SK-MEL-5 (cell line): Measurements from ENCODE around the gene RIPK4. TPM values are rescaled to one million over a fixed set of nuclear protein-coding genes. Genes with fewer than 3 reads are reported as not detected.

Source experiments
- DNase-seq: peaks from one replicate; pipeline ENCODE4 v3.0.0-alpha.2; 2016; ENCODE audit warnings: low read depth, low spot score
- in situ Hi-C: cut with HindIII; loops from 2 replicates; pipeline ENCODE4 v1.10.0; 2016; ENCODE audit warnings: low sequenced_read_pairs, high pct_unique_total_duplicates, low pct_unique_long_range_greater_than_20kb
- total RNA-seq: library from RNA; depleted of rRNA; stranded (reverse); fragments of >200 nt; shearing (Covaris generic); gene quantifications from 2 replicates; pipeline ENCODE4 v1.2.3, GENCODE V29; 2014

The RIPK4 gene
- total RNA-seq, 1 experiment from 2014 or later, result 22.8 TPM

DNA sequence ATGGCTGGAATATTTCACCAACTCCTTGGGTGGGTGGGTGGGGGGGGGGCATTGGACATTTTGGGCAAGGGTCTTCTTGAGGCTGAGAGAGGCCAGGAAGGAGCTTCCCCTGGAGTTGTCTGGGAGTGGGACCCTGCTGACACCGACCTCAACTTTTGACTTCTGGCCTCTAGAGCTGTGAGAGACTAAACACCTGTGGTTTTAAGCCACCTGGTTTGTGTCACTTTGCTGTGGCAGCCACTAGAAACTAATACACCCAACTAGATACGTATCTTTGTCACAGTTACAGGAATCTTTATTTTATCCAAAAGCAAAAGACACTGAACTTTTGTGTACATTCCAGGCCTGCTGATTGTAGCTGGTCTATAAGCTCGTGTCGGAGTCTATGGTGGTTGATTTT, 9.9 kb upstream of the RIPK4 start:
- in situ Hi-C loops, result no loop called here
- DNase-seq, result no peak

DNA sequence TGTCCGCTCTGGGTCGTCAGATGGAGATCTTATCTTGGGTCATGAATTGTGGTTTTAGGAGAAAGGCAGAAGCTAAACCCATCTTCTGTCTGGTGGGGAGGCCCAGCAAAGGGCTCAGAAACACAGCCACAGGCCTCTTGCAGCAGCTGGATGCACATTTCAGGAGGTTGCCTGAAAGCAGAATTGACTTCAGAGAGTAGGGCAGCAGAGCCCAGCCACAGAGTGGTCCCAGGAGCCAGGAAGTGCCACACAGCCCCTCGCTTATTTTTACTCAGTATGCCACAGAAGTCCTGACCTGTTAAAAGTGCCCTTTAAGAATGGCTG, 8.3 kb upstream of the RIPK4 start:
- in situ Hi-C loops, result no loop called here
- no peak for DNase-seq

GRCh38 chr21:41774467-41775148, 7.8 kb upstream of the RIPK4 start:
- DNase-seq, result no peak
- in situ Hi-C loops, result loop anchor here (25.0 kb wide), 1 partner anchor 162 kb away; no protein-coding TSS in a partner anchor

DNA sequence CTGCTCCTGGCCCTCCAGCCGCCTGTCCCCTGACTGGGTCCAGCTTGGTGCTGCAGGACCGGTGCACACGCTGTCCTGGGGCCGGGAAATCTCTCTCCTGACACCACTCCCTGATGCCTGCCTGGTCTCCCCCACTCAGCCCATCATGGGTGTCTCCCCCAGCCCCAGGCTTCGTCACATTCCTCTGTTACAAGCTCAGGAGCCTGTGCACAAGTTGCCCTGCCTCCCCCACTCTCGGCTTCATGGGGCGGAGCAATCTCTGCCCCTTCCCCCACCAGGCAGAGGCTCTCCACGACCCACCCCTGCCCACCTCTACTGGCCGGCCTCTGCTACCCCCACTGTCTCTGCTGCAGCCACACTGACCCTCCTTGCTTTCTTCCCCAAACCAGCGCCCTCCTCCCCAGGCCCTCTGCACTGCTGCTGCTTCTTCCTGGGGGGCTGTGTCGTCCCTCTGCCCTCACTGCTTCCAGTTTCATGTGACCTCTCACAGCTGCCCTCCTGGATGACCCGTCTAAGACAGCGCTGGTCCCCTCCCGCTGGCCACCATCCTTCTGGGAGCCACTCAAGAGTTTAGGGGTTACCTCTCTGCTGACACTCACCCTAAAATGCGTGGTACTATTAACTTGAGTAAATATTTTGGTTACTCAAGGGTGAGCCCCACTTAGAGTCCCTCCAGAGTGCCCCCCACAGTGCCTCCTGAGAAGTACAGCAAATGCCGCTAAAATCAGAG, 5.7 kb upstream of the RIPK4 start:
- no peak for DNase-seq
- in situ Hi-C loops, result loop anchor here (25.0 kb wide), 1 partner anchor 160 kb away; no protein-coding TSS in a partner anchor

DNA sequence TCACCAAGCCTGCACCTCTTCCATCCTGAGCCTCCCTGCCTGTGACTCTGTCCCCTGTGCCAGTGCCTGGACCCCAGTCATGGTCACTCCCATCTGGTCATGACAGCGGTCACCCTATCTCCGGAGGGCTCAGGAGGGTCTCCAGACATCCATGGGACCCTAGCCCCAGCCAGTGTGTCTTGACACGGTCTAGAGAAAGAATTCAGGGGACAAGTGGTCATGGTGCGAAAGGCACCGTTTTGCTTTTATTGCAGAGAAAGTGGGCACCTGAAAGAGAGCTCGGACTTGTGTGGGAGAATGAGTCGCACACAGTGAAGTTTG, 4.7 kb upstream of the RIPK4 start:
- in situ Hi-C loops, result loop anchor here (25.0 kb wide), 1 partner anchor 159 kb away; no protein-coding TSS in a partner anchor
- DNase-seq, result no peak

DNA sequence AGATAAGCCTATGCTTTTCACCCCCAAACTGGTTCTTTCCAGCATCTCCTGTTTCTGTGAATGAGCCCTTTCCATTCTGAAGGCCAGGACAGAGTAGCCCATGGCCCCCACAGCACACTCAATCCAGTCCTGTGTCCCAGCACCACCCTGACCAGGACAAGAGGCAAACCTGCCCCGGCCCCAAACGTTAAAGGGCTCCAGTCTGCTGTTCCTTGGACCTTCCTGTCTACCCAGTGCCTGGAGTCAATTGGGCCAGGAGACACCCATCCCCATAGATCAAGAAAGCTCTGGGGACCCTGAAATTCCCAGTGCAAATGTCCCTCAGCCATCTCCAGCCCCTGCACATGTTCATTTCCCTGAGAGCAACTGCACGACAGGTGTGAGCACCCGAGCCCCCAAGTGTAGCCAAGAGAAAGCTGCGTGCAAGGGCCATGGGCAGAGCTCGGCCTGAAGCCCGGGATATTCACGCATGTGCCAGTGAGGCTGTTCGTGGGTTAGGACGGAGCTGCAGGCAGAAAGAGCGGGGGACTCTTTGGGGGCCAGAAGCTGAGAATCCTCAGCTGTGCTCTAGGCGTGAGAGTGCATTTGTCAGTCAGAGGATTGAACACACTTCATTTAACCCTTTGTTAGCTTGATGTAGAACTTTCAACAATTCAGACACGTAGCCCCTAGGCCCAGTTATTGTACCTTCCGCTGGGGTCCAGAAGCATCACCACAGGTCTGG, 4.2 kb upstream of the RIPK4 start:
- DNase-seq, result no peak
- in situ Hi-C loops, result loop anchor here (25.0 kb wide), 1 partner anchor 159 kb away; no protein-coding TSS in a partner anchor

DNA sequence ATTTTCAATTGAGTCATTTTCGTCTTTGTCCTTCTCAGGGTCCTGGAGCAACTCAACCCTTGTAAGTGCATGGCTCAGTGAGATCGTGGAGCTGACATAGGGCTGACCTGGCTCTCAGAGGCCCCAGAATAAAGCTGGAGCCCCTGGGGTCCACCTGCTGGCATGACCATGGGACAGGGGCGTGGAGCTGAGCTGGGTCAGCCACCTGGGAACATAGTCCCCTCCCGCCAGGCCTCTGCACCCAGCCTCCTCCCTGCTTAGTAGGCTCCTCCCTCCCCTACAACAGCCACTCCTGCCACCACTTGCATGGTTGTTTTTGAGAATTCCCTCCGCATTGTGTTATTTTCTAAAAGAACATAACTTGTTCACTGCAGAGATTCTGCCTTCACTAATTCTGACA, 3.1 kb upstream of the RIPK4 start:
- in situ Hi-C loops, result loop anchor here (25.0 kb wide), 1 partner anchor 158 kb away; no protein-coding TSS in a partner anchor
- DNase-seq, result no peak

DNA sequence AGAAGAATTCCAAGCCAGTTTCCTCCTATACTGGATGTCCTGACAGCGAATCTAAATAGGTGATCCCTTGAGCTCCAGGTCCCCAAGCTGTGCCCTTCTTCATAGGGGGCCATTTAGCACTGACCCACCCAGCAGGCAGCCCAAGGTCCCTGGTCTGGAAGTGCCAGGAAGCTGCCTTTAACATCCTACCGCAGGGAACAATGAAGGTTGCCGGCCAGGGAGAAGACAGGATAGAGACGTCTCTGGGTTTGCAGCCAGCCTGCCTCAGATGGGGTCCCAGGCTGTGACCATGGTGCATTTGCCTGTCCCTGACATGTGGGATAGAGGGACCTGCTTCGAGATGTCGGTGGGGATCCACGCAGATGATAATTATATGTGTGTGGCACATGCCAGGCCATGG, 2.7 kb upstream of the RIPK4 start:
- DNase-seq, result no peak
- in situ Hi-C loops, result loop anchor here (25.0 kb wide), 1 partner anchor 157 kb away; no protein-coding TSS in a partner anchor

- in situ Hi-C loops, result loop anchor here (25.0 kb wide), 1 partner anchor 157 kb away; no protein-coding TSS in a partner anchor
- DNase-seq, result no peak
Observed at GRCh38 chr21:41769111-41769510, 2.3 kb upstream of the RIPK4 start.

DNA sequence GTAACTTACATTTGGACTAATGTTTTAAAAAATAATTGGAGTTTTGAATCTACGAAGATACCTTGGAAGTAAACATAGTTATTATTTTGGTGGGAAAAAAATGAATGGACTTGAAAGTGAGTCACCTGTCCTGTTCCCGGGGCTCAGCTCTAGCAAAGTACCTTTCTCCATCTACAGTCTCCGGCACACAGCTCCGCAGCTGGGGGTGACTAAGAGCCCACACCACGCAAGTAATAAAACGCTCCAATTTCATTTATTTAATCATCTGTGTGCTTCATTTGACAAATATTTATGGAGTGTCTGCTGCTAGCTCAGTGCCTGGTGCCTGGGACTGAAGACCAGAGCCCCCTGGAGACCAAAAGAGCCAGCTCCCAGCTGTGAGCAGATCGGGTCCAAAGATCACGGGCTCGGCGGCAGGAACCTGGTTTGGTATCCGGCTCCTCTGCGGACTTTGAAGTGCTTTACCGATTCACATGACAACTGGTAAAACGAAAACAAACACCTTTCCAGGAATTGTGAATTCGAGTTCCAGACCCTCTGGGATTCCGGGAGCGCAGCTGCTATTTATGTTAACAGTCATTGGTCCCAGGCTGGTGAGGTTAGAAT, 1.7 kb upstream of the RIPK4 start:
- in situ Hi-C loops, result loop anchor here (25.0 kb wide), 1 partner anchor 156 kb away; no protein-coding TSS in a partner anchor
- DNase-seq, result no peak

GRCh38 chr21:41767606-41768436, 969 bp upstream of the RIPK4 start:
- in situ Hi-C loops, result loop anchor here (25.0 kb wide), 1 partner anchor 156 kb away; no protein-coding TSS in a partner anchor
- DNase-seq, result no peak

GRCh38 chr21:41765973-41766882, 624 bp downstream of the RIPK4 start:
- DNase-seq, result no peak
- in situ Hi-C loops, result loop anchor here (25.0 kb wide), 1 partner anchor 154 kb away; no protein-coding TSS in a partner anchor

- no peak for DNase-seq
- in situ Hi-C loops, result loop anchor here (25.0 kb wide), 1 partner anchor 153 kb away; no protein-coding TSS in a partner anchor
Observed at GRCh38 chr21:41765420-41765821, 1.4 kb downstream of the RIPK4 start.

- in situ Hi-C loops, result loop anchor here (25.0 kb wide), 1 partner anchor 152 kb away; no protein-coding TSS in a partner anchor
Observed at GRCh38 chr21:41764558-41765419, 2.1 kb downstream of the RIPK4 start.

DNA sequence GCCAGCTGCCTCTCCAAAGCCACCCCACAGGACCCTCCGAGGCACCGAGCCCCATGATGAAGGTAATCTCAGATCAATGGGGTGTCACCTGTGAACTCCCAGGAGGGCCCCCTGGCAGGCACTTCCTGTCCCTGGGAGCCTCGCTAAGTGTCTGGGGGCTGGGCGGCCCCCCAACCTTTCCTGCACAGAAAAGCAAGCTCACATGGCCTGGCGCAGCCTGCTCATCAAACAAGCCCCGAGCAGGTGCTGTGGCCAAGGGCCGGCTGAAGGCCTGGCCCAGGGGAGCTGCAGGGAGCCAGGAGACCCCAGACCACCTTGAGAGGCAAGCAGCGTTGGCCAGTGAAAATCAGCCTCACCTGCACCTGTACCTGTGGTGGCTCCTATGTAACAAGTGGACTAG, 2.9 kb downstream of the RIPK4 start:
- in situ Hi-C loops, result loop anchor here (25.0 kb wide), 1 partner anchor 152 kb away; no protein-coding TSS in a partner anchor
- DNase-seq, result no peak

More at GRCh38 chr21:41764558-41765419, 2.1 kb downstream of the RIPK4 start:
- DNase-seq, result no peak
